Stimulated activated effector memory CD8-positive, alpha-beta T cell treated with anti-CD3 and anti-CD28 coated beads, Interleukin-12 subunit alpha, Interleukin-12 subunit beta, amount 100 ng/mL, for 72 hours (primary cell): Measurements from ENCODE around the gene CSMD2.
A peak's percentile ranks its signal among the peaks of the same experiment; 100 is the strongest.
"Not testable (repeated sequence)": the region's sequence is repeated elsewhere in the genome, so short reads cannot be mapped to it uniquely, and the experiment has no call there.

Experiments used
- ATAC-seq: fragments of 150-1000 bp; cut with Tn5 transposase; 2 replicates; pipeline ENCODE4 v1.10.0; 2021
- DNase-seq, 2 donors: peaks; one replicate each; pipeline ENCODE4 v3.0.0; 2021 to 2022; ENCODE audit warnings: low spot score in 2 of 2
- H3K27ac Mint-ChIP-seq: one replicate; pipeline ENCODE4 v1.8.0; 2022; ENCODE audit warnings: mild to moderate bottlenecking, mixed read lengths
- H3K36me3 Mint-ChIP-seq: one replicate; pipeline ENCODE4 v1.8.0; 2022; ENCODE audit warnings: mild to moderate bottlenecking, mixed read lengths
- H3K4me1 Mint-ChIP-seq: one replicate; pipeline ENCODE4 v1.8.0; 2022; ENCODE audit warnings: mixed read lengths
- H3K4me3 Mint-ChIP-seq: one replicate; pipeline ENCODE4 v1.8.0; 2022; ENCODE audit warnings: mild to moderate bottlenecking, mixed read lengths
- H3K9me3 Mint-ChIP-seq: one replicate; pipeline ENCODE4 v1.8.0; 2022; ENCODE audit warnings: mixed read lengths

CSMD2 gene

GRCh38 chr1:34089731-34090130 is 75.3 kb downstream of the CSMD2 start:
- ATAC-seq (no peak), DNase-seq (no peak)
- H3K9me3 Mint-ChIP-seq, result no peaks in the 10 kb centered on the region
- H3K4me3 Mint-ChIP-seq, result no peak overlapping the region
- H3K36me3 Mint-ChIP-seq, result no peaks in the 10 kb centered on the region
- H3K27ac Mint-ChIP-seq, result no peak overlapping the region
- H3K4me1 Mint-ChIP-seq, result no peaks in the 10 kb centered on the region

GRCh38 chr1:34087986-34088385 is 77.0 kb downstream of the CSMD2 start:
- DNase-seq (no peak), ATAC-seq (no peak)
- H3K4me1 Mint-ChIP-seq, result no peaks in the 10 kb centered on the region
- no peak overlapping the region for H3K4me3 Mint-ChIP-seq
- no peaks in the 10 kb centered on the region for H3K9me3 Mint-ChIP-seq
- H3K27ac Mint-ChIP-seq, result no peak overlapping the region
- H3K36me3 Mint-ChIP-seq, result no peaks in the 10 kb centered on the region

GRCh38 chr1:34086561-34086960 is 78.5 kb downstream of the CSMD2 start:
- DNase-seq (no peak), ATAC-seq (no peak)
- Mint-ChIP-seq H3K36me3 (no peaks in the 10 kb centered on the region), H3K27ac (no peak overlapping the region), H3K9me3 (no peaks in the 10 kb centered on the region), H3K4me3 (no peak overlapping the region), H3K4me1 (no peaks in the 10 kb centered on the region)

- Mint-ChIP-seq H3K4me1 (no peaks in the 10 kb centered on the region), H3K9me3 (peaks cover 6% of the 10 kb centered on the region), H3K36me3 (no peaks in the 10 kb centered on the region), H3K4me3 (no peak overlapping the region), H3K27ac (no peak overlapping the region)
- no peak for DNase-seq
- no peak for ATAC-seq
These were observed 81.1 kb downstream of the CSMD2 start for GRCh38 chr1:34083974-34084373.

- DNase-seq, H3K27ac Mint-ChIP-seq, H3K4me3 Mint-ChIP-seq, H3K4me1 Mint-ChIP-seq, H3K36me3 Mint-ChIP-seq, ATAC-seq, H3K9me3 Mint-ChIP-seq: not testable (repeated sequence)
These were observed 82.9 kb downstream of the CSMD2 start for GRCh38 chr1:34082085-34082670.

GRCh38 chr1:34078383-34078782 is 86.6 kb downstream of the CSMD2 start:
- peaks cover 8% of the 10 kb centered on the region for H3K9me3 Mint-ChIP-seq
- ATAC-seq, result no peak
- no peak overlapping the region for H3K27ac Mint-ChIP-seq
- no peak overlapping the region for H3K4me3 Mint-ChIP-seq
- H3K4me1 Mint-ChIP-seq, result no peaks in the 10 kb centered on the region
- H3K36me3 Mint-ChIP-seq, result no peaks in the 10 kb centered on the region
- DNase-seq, result no peak

- DNase-seq (no peak), ATAC-seq (no peak)
- H3K27ac Mint-ChIP-seq, result no peak overlapping the region
- no peak overlapping the region for H3K4me3 Mint-ChIP-seq
- peaks cover 5% of the 10 kb centered on the region for H3K9me3 Mint-ChIP-seq
- H3K4me1 Mint-ChIP-seq, result no peaks in the 10 kb centered on the region
- H3K36me3 Mint-ChIP-seq, result no peaks in the 10 kb centered on the region
These were observed 89.5 kb downstream of the CSMD2 start for GRCh38 chr1:34075576-34075975.

- ATAC-seq (no peak), DNase-seq (no peak)
- Mint-ChIP-seq H3K36me3 (no peaks in the 10 kb centered on the region), H3K9me3 (peaks cover 2% of the 10 kb centered on the region), H3K4me1 (no peaks in the 10 kb centered on the region), H3K27ac (no peak overlapping the region), H3K4me3 (no peak overlapping the region)
These were observed 91.9 kb downstream of the CSMD2 start for GRCh38 chr1:34073028-34073695.

GRCh38 chr1:34070201-34070836 is 94.7 kb downstream of the CSMD2 start:
- Mint-ChIP-seq H3K4me1 (no peaks in the 10 kb centered on the region), H3K27ac (no peak overlapping the region), H3K4me3 (no peak overlapping the region), H3K36me3 (no peaks in the 10 kb centered on the region), H3K9me3 (no peaks in the 10 kb centered on the region)
- no peak for ATAC-seq
- DNase-seq, result no peak

GRCh38 chr1:34066981-34067603 is 97.9 kb downstream of the CSMD2 start:
- H3K4me1 Mint-ChIP-seq, result no peaks in the 10 kb centered on the region
- DNase-seq (no peak), ATAC-seq (no peak)
- H3K4me3 Mint-ChIP-seq, result no peak overlapping the region
- H3K27ac Mint-ChIP-seq, result no peak overlapping the region
- H3K9me3 Mint-ChIP-seq, result no peaks in the 10 kb centered on the region
- H3K36me3 Mint-ChIP-seq, result no peaks in the 10 kb centered on the region

- no peaks in the 10 kb centered on the region for H3K36me3 Mint-ChIP-seq
- no peak overlapping the region for H3K4me3 Mint-ChIP-seq
- H3K9me3 Mint-ChIP-seq, result peaks cover 2% of the 10 kb centered on the region
- no peaks in the 10 kb centered on the region for H3K4me1 Mint-ChIP-seq
- ATAC-seq (no peak), DNase-seq (no peak)
- H3K27ac Mint-ChIP-seq, result no peak overlapping the region
These were observed 98.9 kb downstream of the CSMD2 start for GRCh38 chr1:34066166-34066565.

- no peak overlapping the region for H3K4me3 Mint-ChIP-seq
- H3K9me3 Mint-ChIP-seq, result peaks cover 2% of the 10 kb centered on the region
- no peak for DNase-seq
- H3K36me3 Mint-ChIP-seq, result no peaks in the 10 kb centered on the region
- no peak overlapping the region for H3K27ac Mint-ChIP-seq
- no peak for ATAC-seq
- H3K4me1 Mint-ChIP-seq, result no peaks in the 10 kb centered on the region
These were observed 99.5 kb downstream of the CSMD2 start for GRCh38 chr1:34065498-34065897.

GRCh38 chr1:34060901-34061415 is 104.1 kb downstream of the CSMD2 start:
- peaks cover 2% of the 10 kb centered on the region for H3K9me3 Mint-ChIP-seq
- H3K36me3 Mint-ChIP-seq, result no peaks in the 10 kb centered on the region
- no peak for ATAC-seq
- H3K4me3 Mint-ChIP-seq, result no peak overlapping the region
- H3K4me1 Mint-ChIP-seq, result no peaks in the 10 kb centered on the region
- no peak overlapping the region for H3K27ac Mint-ChIP-seq
- DNase-seq, result no peak

- DNase-seq (no peak), ATAC-seq (no peak)
- no peak overlapping the region for H3K27ac Mint-ChIP-seq
- H3K36me3 Mint-ChIP-seq, result no peaks in the 10 kb centered on the region
- H3K9me3 Mint-ChIP-seq, result peaks cover 2% of the 10 kb centered on the region
- H3K4me1 Mint-ChIP-seq, result no peaks in the 10 kb centered on the region
- no peak overlapping the region for H3K4me3 Mint-ChIP-seq
These were observed 104.8 kb downstream of the CSMD2 start for GRCh38 chr1:34060187-34060730.

GRCh38 chr1:34057347-34058130 is 107.5 kb downstream of the CSMD2 start:
- Mint-ChIP-seq H3K27ac (no peak overlapping the region), H3K36me3 (no peaks in the 10 kb centered on the region), H3K4me1 (no peaks in the 10 kb centered on the region), H3K9me3 (peaks cover 2% of the 10 kb centered on the region), H3K4me3 (no peak overlapping the region)
- ATAC-seq (peak; percentile 40), DNase-seq (no peak)
